Sigmoid colon (tissue), 7 donors: ENCODE data around the gene C1orf122. TPM values are rescaled to one million over a fixed set of nuclear protein-coding genes. Genes with fewer than 3 reads are reported as not detected.

Experiments
- DNase-seq: peaks from one replicate; pipeline ENCODE4 v3.0.0-alpha.2; 2019
- H3K27ac ChIP-seq, 4 donors: fragments of 200-600 bp; sonication (generic); one replicate each; pipeline ENCODE4 v1.5.1; 2016 to 2019; ENCODE audit warnings: mild to moderate bottlenecking in 1 of 4
- H3K27me3 ChIP-seq, 3 donors: fragments of 200-600 bp; sonication (generic); one replicate each; pipeline ENCODE4 v1.5.1; 2019; ENCODE audit warnings: mild to moderate bottlenecking in 1 of 3
- H3K36me3 ChIP-seq, 4 donors: fragments of 200-600 bp; sonication (generic); one replicate each; pipeline ENCODE4 v1.5.1; 2016 to 2019
- H3K4me1 ChIP-seq, 4 donors: fragments of 200-600 bp; sonication (generic); one replicate each; pipeline ENCODE4 v1.5.1; 2017 to 2019
- H3K4me3 ChIP-seq, 4 donors: fragments of 200-600 bp; sonication (generic); one replicate each; pipeline ENCODE4 v1.5.1; 2017 to 2019; ENCODE audit warnings: mild to moderate bottlenecking in 2 of 4, moderate library complexity in 1 of 4
- H3K9me3 ChIP-seq, 4 donors: fragments of 200-600 bp in 3 of 4; sonication (generic) in 3 of 4; one replicate each; pipeline versions ENCODE4 v1.5.1 to v1.6.1; 2013 to 2019
- EP300 ChIP-seq, 4 donors: sonication (generic); formaldehyde crosslinking; IDR thresholded peaks; one replicate each; pipeline ENCODE4 v1.6.1; 2017; ENCODE audit warnings: antibody characterized with exemption in 4 of 4
- POLR2A ChIP-seq, 2 donors: fragments of 450-650 bp; IDR thresholded peaks; one replicate each; pipeline ENCODE4 v1.6.1; 2016; ENCODE audit warnings: antibody characterized with exemption in 2 of 2, mild to moderate bottlenecking in 2 of 2, moderate library complexity in 2 of 2
- POLR2AphosphoS5 ChIP-seq, 4 donors: sonication (generic); formaldehyde crosslinking; IDR thresholded peaks; one replicate each; pipeline ENCODE4 v1.6.1; 2017; ENCODE audit warnings: antibody characterized with exemption in 4 of 4
- WGBS, 2 donors: extraction: QIAGEN DNeasy Blood & Tissue Kit; methylation state at CpG; one replicate each; pipeline ENCODE4 v1.1.7; 2013; 5-methylcytosine and 5-hydroxymethylcytosine counted together
- intact Hi-C: fragments of 100-400 bp; cut with DNase I; formaldehyde crosslinking; loops from one replicate; pipeline ENCODE4 v1.15.1; 2023
- polyA plus RNA-seq, 3 donors: library from polyadenylated mRNA; stranded (reverse); fragments of 200-250 nt; gene quantifications; one replicate each; pipeline ENCODE4 v1.2.3, GENCODE V29; 2013
- total RNA-seq, 4 donors: library from RNA; depleted of rRNA; stranded (reverse); fragments of >200 nt; gene quantifications; one replicate each; pipeline ENCODE4 v1.1.0, GENCODE V29; 2016
- TF ChIP-seq, protein P1 (sequence below), 4 experiments: fragments of 450-650 bp in 3 of 4; fragments of 200-600 bp in 1 of 4; IDR thresholded peaks; one replicate each; pipeline ENCODE4 v1.5.1; 2016 to 2019; ENCODE audit warnings: antibody characterized with exemption in 4 of 4, mild to moderate bottlenecking in 3 of 4, moderate library complexity in 2 of 4
- donor health status: healthy with polysubstance abuse.
- donor health status: Bipolar disorder and iron deficiency.
- donor health status: healthy.

Gene C1orf122
- total and polyA plus RNA-seq, 7 donors: 43.2 to 105 (median 61.9) TPM

DNA sequence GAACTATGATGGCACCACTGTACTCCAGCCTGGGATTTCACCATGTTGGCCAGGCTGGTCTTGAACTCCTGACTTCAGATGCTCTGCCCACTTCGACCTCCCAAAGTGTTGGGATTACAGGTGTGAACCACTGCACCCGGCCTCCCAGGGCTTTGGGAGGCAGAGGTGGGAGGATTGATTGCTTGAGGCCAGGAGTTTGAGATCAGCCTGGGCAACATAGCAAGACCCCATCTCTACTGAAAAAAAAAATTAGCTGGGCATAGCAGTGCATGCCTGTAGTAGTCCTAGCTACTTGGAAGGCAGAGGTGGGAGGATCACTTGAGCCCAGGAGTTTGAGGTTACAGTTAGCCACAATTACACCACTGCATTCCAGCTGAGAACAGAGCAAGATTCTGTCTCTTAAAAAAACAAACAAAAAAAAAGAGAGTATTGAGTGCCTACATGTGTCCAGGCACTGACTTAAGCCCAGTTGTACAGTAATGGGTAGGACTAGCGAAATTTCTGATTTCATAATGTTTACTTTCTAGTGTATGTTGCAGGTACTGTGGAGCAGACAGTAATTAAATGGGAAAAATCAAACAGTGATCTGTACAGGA, 9.7 kb upstream of the C1orf122 start:
- H3K36me3 ChIP-seq: peaks cover 0 to 30% (median 7%) of the 10 kb centered on the region in 4 donors
- no peak for DNase-seq
- TF ChIP-seq POLR2A (IDR thresholded peaks at IDR 0.05) (no peak), EP300 (IDR thresholded peaks at IDR 0.05) (no peak), POLR2AphosphoS5 (IDR thresholded peaks at IDR 0.05) (no peak)
- TF ChIP-seq, protein P1, sequence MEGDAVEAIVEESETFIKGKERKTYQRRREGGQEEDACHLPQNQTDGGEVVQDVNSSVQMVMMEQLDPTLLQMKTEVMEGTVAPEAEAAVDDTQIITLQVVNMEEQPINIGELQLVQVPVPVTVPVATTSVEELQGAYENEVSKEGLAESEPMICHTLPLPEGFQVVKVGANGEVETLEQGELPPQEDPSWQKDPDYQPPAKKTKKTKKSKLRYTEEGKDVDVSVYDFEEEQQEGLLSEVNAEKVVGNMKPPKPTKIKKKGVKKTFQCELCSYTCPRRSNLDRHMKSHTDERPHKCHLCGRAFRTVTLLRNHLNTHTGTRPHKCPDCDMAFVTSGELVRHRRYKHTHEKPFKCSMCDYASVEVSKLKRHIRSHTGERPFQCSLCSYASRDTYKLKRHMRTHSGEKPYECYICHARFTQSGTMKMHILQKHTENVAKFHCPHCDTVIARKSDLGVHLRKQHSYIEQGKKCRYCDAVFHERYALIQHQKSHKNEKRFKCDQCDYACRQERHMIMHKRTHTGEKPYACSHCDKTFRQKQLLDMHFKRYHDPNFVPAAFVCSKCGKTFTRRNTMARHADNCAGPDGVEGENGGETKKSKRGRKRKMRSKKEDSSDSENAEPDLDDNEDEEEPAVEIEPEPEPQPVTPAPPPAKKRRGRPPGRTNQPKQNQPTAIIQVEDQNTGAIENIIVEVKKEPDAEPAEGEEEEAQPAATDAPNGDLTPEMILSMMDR (IDR thresholded peaks at IDR 0.05): no peak
- H3K4me1 ChIP-seq: peaks cover 0 to 21% (median 20%) of the 10 kb centered on the region in 4 donors
- intact Hi-C loops: no loop called here
- H3K4me3 ChIP-seq: no peak overlapping the region
- no peaks in the 10 kb centered on the region for H3K9me3 ChIP-seq
- H3K27me3 ChIP-seq: no peaks in the 10 kb centered on the region
- 91 to 93% methylated on average over 3 of the region's 3 CpGs for WGBS, 2 donors
- no peak overlapping the region for H3K27ac ChIP-seq

- WGBS, 2 donors: 95 to 98% methylated on average over 1 of the region's 1 CpG
- Histone ChIP-seq H3K27ac (no peak overlapping the region), H3K9me3 (no peaks in the 10 kb centered on the region), H3K27me3 (no peaks in the 10 kb centered on the region), H3K4me3 (no peak overlapping the region), H3K4me1 (peaks cover 0 to 13% (median 11%) of the 10 kb centered on the region in 4 donors), H3K36me3 (peaks cover 13 to 70% (median 39%) of the 10 kb centered on the region in 4 donors)
- intact Hi-C loops: loop anchor here (10.0 kb wide), 2 partner anchors 142 to 242 kb away; partner anchors contain the start of genes INPP5B and POU3F1
- DNase-seq: no peak
- no peak for TF ChIP-seq POLR2AphosphoS5 (IDR thresholded peaks at IDR 0.05)
- no peak for TF ChIP-seq POLR2A (IDR thresholded peaks at IDR 0.05)
- no peak for TF ChIP-seq EP300 (IDR thresholded peaks at IDR 0.05)
- TF ChIP-seq, protein P1 (IDR thresholded peaks at IDR 0.05): no peak
These were observed 5.2 kb upstream of the C1orf122 start for GRCh38 chr1:37802439-37802838.

DNA sequence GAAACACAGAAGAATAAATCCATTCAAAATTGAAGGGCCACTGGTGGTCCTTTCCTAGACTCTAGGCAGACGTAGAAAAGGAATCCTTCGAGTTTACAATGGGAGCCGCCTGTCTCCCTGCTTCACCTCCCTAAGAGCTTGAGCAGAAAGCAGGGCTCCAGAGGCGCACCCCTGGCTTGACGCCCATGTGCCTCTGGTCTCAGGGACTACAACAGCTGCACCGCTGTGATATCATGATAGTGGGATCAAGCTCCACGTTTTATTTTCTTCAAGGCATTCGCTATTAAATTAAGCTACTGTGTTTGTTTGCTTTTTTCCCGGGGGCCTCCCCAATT, 403 bp upstream of the C1orf122 start:
- peaks cover 0 to 34% (median 25%) of the 10 kb centered on the region in 4 donors for H3K4me1 ChIP-seq
- no peaks in the 10 kb centered on the region for H3K9me3 ChIP-seq
- peak overlapping the region; percentile 91 to 98 (median 97) for H3K27ac ChIP-seq
- intact Hi-C loops: loop anchor here (10.0 kb wide), 2 partner anchors 138 to 238 kb away; partner anchors contain the start of genes INPP5B and POU3F1
- TF ChIP-seq, protein P1 (IDR thresholded peaks at IDR 0.05): no peak
- TF ChIP-seq POLR2A (IDR thresholded peaks at IDR 0.05) (no peak), EP300 (IDR thresholded peaks at IDR 0.05) (no peak), POLR2AphosphoS5 (IDR thresholded peaks at IDR 0.05) (no peak)
- peaks cover 13 to 47% (median 37%) of the 10 kb centered on the region in 4 donors for H3K36me3 ChIP-seq
- no peak for DNase-seq
- no peaks in the 10 kb centered on the region for H3K27me3 ChIP-seq
- 4 to 15% methylated on average over 9 of the region's 9 CpGs for WGBS, 2 donors
- H3K4me3 ChIP-seq: peak overlapping the region; percentile 77 to 90 (median 86)

DNA sequence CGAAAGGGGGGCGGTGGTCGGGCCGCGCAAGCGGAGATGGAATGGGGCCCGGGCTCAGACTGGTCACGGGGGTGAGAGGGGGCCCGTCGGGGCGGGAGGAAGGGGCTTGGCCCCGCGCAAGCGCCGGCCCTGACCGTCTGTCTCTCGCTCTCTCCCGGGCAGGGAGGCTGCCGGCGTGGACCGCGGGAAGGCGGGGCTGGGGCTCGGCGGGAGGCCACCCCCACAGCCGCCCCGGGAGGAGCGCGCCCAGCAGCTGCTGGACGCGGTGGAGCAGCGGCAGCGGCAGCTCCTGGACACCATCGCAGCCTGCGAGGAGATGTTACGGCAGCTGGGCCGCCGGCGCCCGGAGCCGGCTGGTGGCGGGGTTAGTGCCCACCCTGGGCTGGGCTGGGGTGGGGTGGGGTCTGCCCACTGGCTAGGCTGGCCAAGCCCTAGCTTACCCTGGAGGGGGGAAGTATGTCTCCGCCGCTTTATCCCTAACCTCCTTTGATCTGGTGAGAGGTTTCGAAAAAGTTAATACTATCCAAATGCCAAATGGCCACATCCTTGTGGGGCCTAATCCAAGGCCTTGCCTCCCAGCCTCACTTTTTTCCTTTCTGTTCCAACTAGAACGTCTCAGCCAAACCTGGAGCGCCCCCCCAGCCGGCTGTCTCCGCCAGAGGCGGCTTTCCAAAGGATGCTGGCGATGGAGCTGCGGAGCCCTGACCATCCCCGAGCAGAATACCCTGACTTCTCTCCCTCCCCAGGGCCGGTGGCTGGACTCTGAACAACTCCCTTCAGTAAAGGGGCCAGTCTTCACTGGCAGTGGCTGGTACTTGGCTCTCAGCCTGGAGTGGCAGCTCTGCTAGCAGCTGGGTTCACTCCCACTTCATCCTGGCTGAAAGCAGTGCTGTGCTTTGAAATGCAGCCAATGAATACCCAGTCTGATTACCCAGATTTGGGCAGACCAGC, 1.1 kb downstream of the C1orf122 start:
- Histone ChIP-seq H3K4me1 (peaks cover 0 to 34% (median 25%) of the 10 kb centered on the region in 4 donors), H3K9me3 (no peaks in the 10 kb centered on the region), H3K27ac (peak overlapping the region; percentile 91 to 98 (median 97)), H3K27me3 (no peaks in the 10 kb centered on the region), H3K4me3 (peak overlapping the region; percentile 77 to 90 (median 86)), H3K36me3 (peaks cover 13 to 32% (median 24%) of the 10 kb centered on the region in 4 donors)
- peak; percentile 86 for DNase-seq
- intact Hi-C loops: loop anchor here (1.0 to 10.0 kb wide), 4 partner anchors 50 to 236 kb away; partner anchors contain the start of genes CDCA8, INPP5B, MTF1 and POU3F1
- 1 to 6% methylated on average over 54 of the region's 54 CpGs for WGBS, 2 donors
- TF ChIP-seq EP300 (IDR thresholded peaks at IDR 0.05) (peak in 1 of 4 donors; percentile 2), POLR2AphosphoS5 (IDR thresholded peaks at IDR 0.05) (peak in 3 of 4 donors; percentile 27 to 61 (median 29)), POLR2A (IDR thresholded peaks at IDR 0.05) (no peak)
- TF ChIP-seq, protein P1 (IDR thresholded peaks at IDR 0.05): no peak
